GM19468 (cell line): ENCODE measurements around the gene CISTR.

Experiments used
- ATAC-seq: cut with Tn5 transposase; IDR thresholded peaks from one replicate; pipeline ENCODE4 v1.9.1; 2021; ENCODE audit warnings: mild to moderate bottlenecking, moderate library complexity, moderate number of reproducible peaks; ENCODE audit not compliant: unreplicated experiment; ENCODE audit errors: extremely low read depth

Gene CISTR

GRCh38 chr12:53746592-53747092 is 5.1 kb downstream of the CISTR start:
- no peak for ATAC-seq

GRCh38 chr12:53744751-53745150 is 7.0 kb downstream of the CISTR start:
- ATAC-seq, result no peak

GRCh38 chr12:53744130-53744441 is 7.7 kb downstream of the CISTR start:
- no peak for ATAC-seq

- no peak for ATAC-seq
Measured at GRCh38 chr12:53743266-53744129, 8.3 kb downstream of the CISTR start.

- ATAC-seq, result no peak
Measured at GRCh38 chr12:53740130-53740491, 11.7 kb downstream of the CISTR start.

GRCh38 chr12:53739214-53740129 is 12.3 kb downstream of the CISTR start:
- no peak for ATAC-seq

- no peak for ATAC-seq
Measured at GRCh38 chr12:53738406-53739213, 13.2 kb downstream of the CISTR start.

- ATAC-seq, result no peak
Measured at GRCh38 chr12:53737951-53738405, 13.8 kb downstream of the CISTR start.

- ATAC-seq, result no peak
Measured at GRCh38 chr12:53737093-53737808, 14.5 kb downstream of the CISTR start.

GRCh38 chr12:53736592-53736991 is 15.2 kb downstream of the CISTR start:
- ATAC-seq, result no peak

- no peak for ATAC-seq
Measured at GRCh38 chr12:53735556-53735955, 16.2 kb downstream of the CISTR start.

- no peak for ATAC-seq
Measured at GRCh38 chr12:53734425-53734824, 17.4 kb downstream of the CISTR start.

GRCh38 chr12:53733807-53734200 is 18.0 kb downstream of the CISTR start:
- no peak for ATAC-seq

GRCh38 chr12:53733051-53733806 is 18.6 kb downstream of the CISTR start:
- ATAC-seq, result no peak

GRCh38 chr12:53729644-53730043 is 22.1 kb downstream of the CISTR start:
- ATAC-seq, result no peak

GRCh38 chr12:53728206-53728605 is 23.6 kb downstream of the CISTR start:
- ATAC-seq, result no peak

- peak; percentile 96 for ATAC-seq
Measured at GRCh38 chr12:53727310-53728041, 24.3 kb downstream of the CISTR start, which contains the start of gene CALCOCO1. TSS of gene CALCOCO1 (minus strand) at chr12:53727452. CDS start at chr12:53725242, 2,210 bp downstream.

- ATAC-seq, result no peak
Measured at GRCh38 chr12:53726946-53727309, 24.9 kb downstream of the CISTR start.
